Prostate gland (tissue), 2 donors: ENCODE results near the gene RAB33B. TPM values are rescaled to one million over a fixed set of nuclear protein-coding genes. Genes with fewer than 3 reads are reported as not detected.
A peak's percentile ranks its signal among the peaks of the same experiment; 100 is the strongest.
"Not testable (repeated sequence)": the region's sequence is repeated elsewhere in the genome, so short reads cannot be mapped to it uniquely, and the experiment has no call there.

Experiments
- DNase-seq: peaks from one replicate; pipeline ENCODE4 v3.0.0-alpha.2; 2019; ENCODE audit warnings: low spot score
- H3K27ac ChIP-seq, 2 donors: fragments of 200-600 bp; sonication (generic); 2 replicates each; pipeline ENCODE4 v1.5.1; 2017 to 2019
- H3K27me3 ChIP-seq: fragments of 200-600 bp; sonication (generic); replicated peaks from 2 replicates; pipeline ENCODE4 v1.5.1; 2019; ENCODE audit not compliant: insufficient read depth
- H3K36me3 ChIP-seq, 2 donors: fragments of 200-600 bp; sonication (generic); 1 replicate in 1 of 2; 2 replicates in 1 of 2; pipeline versions ENCODE4 v1.5.1 to v1.8.1; 2017 to 2019
- H3K4me1 ChIP-seq: fragments of 200-600 bp; sonication (generic); replicated peaks from 2 replicates; pipeline ENCODE4 v1.5.1; 2019
- H3K4me3 ChIP-seq, 2 donors: fragments of 200-600 bp; sonication (generic); 2 replicates each; pipeline ENCODE4 v1.5.1; 2017 to 2019
- H3K9me3 ChIP-seq: fragments of 200-600 bp; sonication (generic); 2 replicates; pipeline ENCODE4 v1.5.1; 2017
- POLR2A ChIP-seq: fragments of 450-650 bp; IDR thresholded peaks from one replicate; pipeline ENCODE4 v1.6.1; 2016; ENCODE audit warnings: antibody characterized with exemption, mild to moderate bottlenecking
- POLR2AphosphoS5 ChIP-seq: sonication (generic); formaldehyde crosslinking; IDR thresholded peaks from one replicate; pipeline ENCODE4 v1.6.1; 2017; ENCODE audit warnings: antibody characterized with exemption
- WGBS: methylation state at CpG from one replicate; pipeline ENCODE4 v1.1.5; 2018; 5-methylcytosine and 5-hydroxymethylcytosine counted together
- intact Hi-C: fragments of 100-400 bp; cut with DNase I; formaldehyde crosslinking; loops from one replicate; pipeline ENCODE4 v1.14.2; 2022
- total RNA-seq, 2 donors: library from RNA; depleted of rRNA; stranded (reverse); fragments of >200 nt; gene quantifications; one replicate each; pipeline ENCODE4 v1.1.0, GENCODE V29; 2016
- TF ChIP-seq, protein P1 (sequence below), 4 experiments: fragments of 200-600 bp in 2 of 4; fragments of 450-650 bp in 2 of 4; sonication (generic) in 2 of 4; IDR thresholded peaks; 1 replicate in 3 of 4; 2 replicates in 1 of 4; pipeline ENCODE4 v1.5.1; 2016 to 2019; ENCODE audit warnings: antibody characterized with exemption in 4 of 4, mild to moderate bottlenecking in 2 of 4, moderate library complexity in 2 of 4

Gene RAB33B
- total RNA-seq: 10 to 100 TPM in 1 of 2 donors, 1 to 10 TPM in 1; 6.2 to 12.0 TPM

DNA sequence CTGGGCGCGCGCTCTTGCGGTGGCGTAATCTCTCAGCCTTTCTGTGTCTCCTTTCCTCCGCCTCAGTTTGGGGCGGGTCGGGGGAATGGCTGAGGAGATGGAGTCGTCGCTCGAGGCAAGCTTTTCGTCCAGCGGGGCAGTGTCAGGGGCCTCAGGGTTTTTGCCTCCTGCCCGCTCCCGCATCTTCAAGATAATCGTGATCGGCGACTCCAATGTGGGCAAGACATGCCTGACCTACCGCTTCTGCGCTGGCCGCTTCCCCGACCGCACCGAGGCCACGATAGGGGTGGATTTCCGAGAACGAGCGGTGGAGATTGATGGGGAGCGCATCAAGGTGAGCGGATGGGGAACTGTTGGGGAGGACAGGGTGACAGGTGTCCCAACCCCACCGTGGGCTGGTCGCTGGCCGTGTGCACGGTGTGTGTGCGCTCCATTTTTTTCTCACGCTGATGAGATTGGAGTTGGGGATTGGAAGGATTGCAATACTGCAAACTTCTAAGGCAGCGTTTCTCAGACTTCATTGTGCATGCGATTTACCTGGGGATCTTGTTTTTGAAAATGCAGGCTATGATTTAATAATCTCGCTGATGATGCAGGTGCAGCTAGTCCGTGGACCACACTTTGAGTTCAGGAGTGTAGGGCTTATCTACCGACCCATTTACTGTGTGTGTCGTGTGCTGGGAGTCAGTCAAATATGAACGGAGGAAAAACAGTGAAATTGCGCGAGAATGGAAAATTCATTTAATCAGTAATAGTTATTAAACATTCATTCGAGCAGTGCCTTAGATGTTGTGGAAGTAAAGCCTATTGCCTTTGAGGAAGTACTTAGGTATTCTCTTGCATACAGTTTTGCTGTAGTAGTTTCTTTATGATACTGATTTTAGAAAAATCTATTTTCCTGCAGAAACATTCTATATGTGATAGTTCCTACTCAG lies at the start of gene RAB33B:
RAB33B (plus strand) TSS at position 11 of the 935 bp plus-strand sequence; CDS start at position 86, 75 bp downstream.
- no peak for DNase-seq
- H3K4me3 ChIP-seq: peak within 1 kb of the TSS; percentile 64 to 81
- no peaks in the 10 kb centered on the region for H3K36me3 ChIP-seq
- intact Hi-C loops: loop anchor here (5.0 kb wide), 2 partner anchors 103 to 152 kb away; partner anchors contain the start of genes NAA15, NDUFC1 and SETD7
- peaks cover 4% of the 10 kb centered on the region for H3K4me1 ChIP-seq
- H3K27me3 ChIP-seq: no peaks in the 10 kb centered on the region
- no peaks in the 10 kb centered on the region for H3K9me3 ChIP-seq
- TF ChIP-seq, protein P1, sequence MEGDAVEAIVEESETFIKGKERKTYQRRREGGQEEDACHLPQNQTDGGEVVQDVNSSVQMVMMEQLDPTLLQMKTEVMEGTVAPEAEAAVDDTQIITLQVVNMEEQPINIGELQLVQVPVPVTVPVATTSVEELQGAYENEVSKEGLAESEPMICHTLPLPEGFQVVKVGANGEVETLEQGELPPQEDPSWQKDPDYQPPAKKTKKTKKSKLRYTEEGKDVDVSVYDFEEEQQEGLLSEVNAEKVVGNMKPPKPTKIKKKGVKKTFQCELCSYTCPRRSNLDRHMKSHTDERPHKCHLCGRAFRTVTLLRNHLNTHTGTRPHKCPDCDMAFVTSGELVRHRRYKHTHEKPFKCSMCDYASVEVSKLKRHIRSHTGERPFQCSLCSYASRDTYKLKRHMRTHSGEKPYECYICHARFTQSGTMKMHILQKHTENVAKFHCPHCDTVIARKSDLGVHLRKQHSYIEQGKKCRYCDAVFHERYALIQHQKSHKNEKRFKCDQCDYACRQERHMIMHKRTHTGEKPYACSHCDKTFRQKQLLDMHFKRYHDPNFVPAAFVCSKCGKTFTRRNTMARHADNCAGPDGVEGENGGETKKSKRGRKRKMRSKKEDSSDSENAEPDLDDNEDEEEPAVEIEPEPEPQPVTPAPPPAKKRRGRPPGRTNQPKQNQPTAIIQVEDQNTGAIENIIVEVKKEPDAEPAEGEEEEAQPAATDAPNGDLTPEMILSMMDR (IDR thresholded peaks at IDR 0.05): no peak
- TF ChIP-seq POLR2A: peak; percentile 84
- TF ChIP-seq POLR2AphosphoS5: peak; percentile 64
- peak within 1 kb of the TSS; percentile 97 to 98 for H3K27ac ChIP-seq
- under 1% methylated on average over 46 of the region's 46 CpGs for WGBS

DNA sequence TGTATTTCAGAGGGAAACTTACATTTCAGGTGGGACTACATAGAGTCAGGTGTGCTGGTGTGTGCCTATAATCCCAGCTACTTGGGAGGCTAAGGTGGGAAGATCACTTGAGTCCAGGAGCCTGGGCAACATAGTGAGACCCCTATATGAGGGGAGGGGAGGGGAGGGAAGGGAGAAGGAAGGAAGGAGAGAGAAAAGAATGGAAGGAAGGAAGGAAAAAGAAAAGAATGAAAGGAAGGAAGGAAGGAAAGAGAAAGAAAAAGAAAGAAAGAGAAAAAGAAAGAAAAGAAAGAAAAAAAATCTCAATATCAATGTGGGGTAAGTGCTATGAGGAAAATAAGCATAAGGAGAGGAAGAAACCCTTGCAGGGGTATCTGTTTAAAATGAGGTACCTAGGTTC lies 43.6 kb upstream of the RAB33B start:
- intact Hi-C loops: loop anchor here (10.0 kb wide), 2 partner anchors 104 to 224 kb away; no protein-coding TSS in a partner anchor
- Histone ChIP-seq H3K27me3 (no peaks in the 10 kb centered on the region), H3K9me3 (no peaks in the 10 kb centered on the region), H3K27ac (no peak overlapping the region), H3K36me3 (no peaks in the 10 kb centered on the region), H3K4me1 (no peaks in the 10 kb centered on the region), H3K4me3 (no peak overlapping the region)
- TF ChIP-seq, protein P1 (IDR thresholded peaks at IDR 0.05): no peak
- no peak for TF ChIP-seq POLR2A
- no peak for TF ChIP-seq POLR2AphosphoS5
- DNase-seq: no peak

DNA sequence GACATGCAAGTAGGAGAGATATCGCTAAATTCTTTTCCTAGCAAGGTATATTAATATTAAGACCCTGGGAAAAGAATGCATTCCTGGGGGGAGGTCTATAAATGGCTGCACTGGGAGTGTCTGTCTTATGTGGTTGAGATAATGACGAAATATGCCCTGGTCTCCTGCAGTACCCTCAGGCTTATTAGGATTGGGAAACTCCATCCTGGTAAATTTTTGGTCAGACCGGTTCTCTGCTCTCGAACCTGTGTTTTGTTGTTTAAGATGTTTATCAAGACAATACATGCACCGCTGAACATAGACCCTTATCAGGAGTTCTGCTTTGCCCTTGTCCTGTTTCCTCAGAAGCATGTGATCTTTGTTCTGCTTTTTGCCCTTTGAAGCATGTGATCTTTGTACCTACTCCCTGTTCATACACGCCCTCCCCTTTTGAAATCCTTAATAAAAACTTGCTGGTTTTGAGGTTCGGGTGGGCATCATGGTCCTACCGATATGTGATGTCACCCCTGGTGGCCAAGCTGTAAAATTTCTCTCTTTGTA lies 39.2 kb upstream of the RAB33B start:
- 76% methylated on average over 8 of the region's 8 CpGs for WGBS
- not testable (repeated sequence) for H3K27me3 ChIP-seq, H3K9me3 ChIP-seq, DNase-seq, H3K4me1 ChIP-seq, H3K4me3 ChIP-seq, H3K27ac ChIP-seq, H3K36me3 ChIP-seq
- intact Hi-C loops: loop anchor here (10.0 kb wide), 2 partner anchors 100 to 220 kb away; no protein-coding TSS in a partner anchor

DNA sequence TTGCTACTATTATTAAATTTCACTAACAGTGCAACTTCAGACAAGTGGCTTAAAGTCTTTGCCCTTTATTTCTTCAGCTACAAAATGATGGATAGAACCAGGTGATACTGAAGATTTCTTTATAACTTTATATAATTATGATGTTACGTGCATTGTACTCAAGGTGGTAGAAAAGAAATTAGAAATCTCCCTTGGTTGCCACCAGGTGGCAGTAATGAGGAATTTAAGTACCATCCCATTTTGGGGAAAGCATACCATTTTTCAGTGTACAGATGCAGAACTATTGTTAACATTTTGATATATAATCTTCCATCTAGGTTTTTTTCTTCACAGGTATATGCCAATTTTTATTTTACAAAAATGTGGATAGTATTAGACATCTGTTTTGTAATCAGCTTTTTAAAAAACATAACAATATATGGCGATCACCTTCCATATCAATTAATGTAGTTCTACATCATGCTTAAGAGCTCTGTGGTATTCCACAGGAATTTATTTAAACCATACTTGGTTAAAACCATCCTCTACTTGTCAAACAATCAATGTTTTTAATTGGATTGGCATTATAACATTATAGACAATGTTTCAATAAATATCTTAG lies 37.7 kb upstream of the RAB33B start:
- DNase-seq: no peak
- H3K27me3 ChIP-seq: no peaks in the 10 kb centered on the region
- intact Hi-C loops: loop anchor here (10.0 kb wide), 2 partner anchors 99 to 219 kb away; no protein-coding TSS in a partner anchor
- no peak overlapping the region for H3K27ac ChIP-seq
- no peaks in the 10 kb centered on the region for H3K9me3 ChIP-seq
- H3K36me3 ChIP-seq: no peaks in the 10 kb centered on the region
- TF ChIP-seq, protein P1 (IDR thresholded peaks at IDR 0.05): peak in 3 of 4 experiments; percentile 52 to 75 (median 67)
- TF ChIP-seq POLR2A: no peak
- H3K4me3 ChIP-seq: no peak overlapping the region
- no peaks in the 10 kb centered on the region for H3K4me1 ChIP-seq
- 81% methylated on average over 2 of the region's 2 CpGs for WGBS

DNA sequence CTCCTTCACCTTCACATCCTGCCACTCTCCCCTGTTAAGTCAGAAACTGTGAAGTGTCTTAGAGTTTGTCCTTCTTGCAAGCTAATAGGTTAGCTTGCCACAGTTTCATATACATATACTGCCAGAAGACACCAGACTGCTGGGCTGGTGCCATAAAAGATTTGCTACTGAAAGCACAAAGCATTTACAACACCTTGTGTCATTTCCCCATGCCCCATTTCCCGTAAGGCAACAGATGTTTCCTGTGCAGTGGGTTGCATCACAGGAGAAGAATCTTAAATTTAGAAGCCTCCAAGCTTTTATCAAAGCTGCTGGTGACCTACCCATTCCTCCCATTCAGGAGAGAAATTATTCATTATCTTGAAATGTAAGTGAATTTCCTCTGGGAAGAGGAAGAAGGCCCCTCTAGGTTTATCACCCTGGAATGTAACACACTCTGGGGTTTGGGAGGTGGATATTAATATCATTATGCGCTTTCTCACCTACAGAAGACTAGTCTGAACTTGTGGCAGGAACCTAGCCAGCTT lies 34.5 kb upstream of the RAB33B start:
- intact Hi-C loops: loop anchor here (10.0 kb wide), 2 partner anchors 95 to 215 kb away; no protein-coding TSS in a partner anchor
- H3K4me1 ChIP-seq: no peaks in the 10 kb centered on the region
- no peak for DNase-seq
- no peak for TF ChIP-seq POLR2A
- 72% methylated on average over 2 of the region's 2 CpGs for WGBS
- H3K27me3 ChIP-seq: no peaks in the 10 kb centered on the region
- no peak overlapping the region for H3K4me3 ChIP-seq
- no peak overlapping the region for H3K27ac ChIP-seq
- H3K36me3 ChIP-seq: no peaks in the 10 kb centered on the region
- H3K9me3 ChIP-seq: no peaks in the 10 kb centered on the region
